Posterior cingulate gyrus (tissue), 11 donors: ENCODE results near the gene SPATA6L.
"Not testable (repeated sequence)": the region's sequence is repeated elsewhere in the genome, so short reads cannot be mapped to it uniquely, and the experiment has no call there.

Experiments
- DNase-seq, 10 donors: peaks; one replicate each; pipeline versions ENCODE4 v3.0.0 to v3.0.0-alpha.2; 2020 to 2021; ENCODE audit warnings: mixed read lengths in 3 of 10
- intact Hi-C: fragments of 100-400 bp; cut with DNase I; formaldehyde crosslinking; loops from one replicate; pipeline ENCODE4 v1.15.1; 2023

Gene SPATA6L

GRCh38 chr9:4678679-4679267 lies 12.5 kb upstream of the SPATA6L start:
- intact Hi-C loops = loop anchor here (2.0 to 10.0 kb wide), 4 partner anchors 16 to 946 kb away; partner anchors contain the start of genes AK3, JAK2, PLPP6 and RIC1
- DNase-seq = peak in 1 of 10 donors; percentile 21

- DNase-seq = no peak
- intact Hi-C loops = loop anchor here (10.0 kb wide), 2 partner anchors 307 to 947 kb away; partner anchors contain the start of genes JAK2 and RIC1
Observed at GRCh38 chr9:4677392-4677791, 11.1 kb upstream of the SPATA6L start.

GRCh38 chr9:4674783-4675182 lies 8.5 kb upstream of the SPATA6L start:
- intact Hi-C loops = loop anchor here (10.0 kb wide), 2 partner anchors 310 to 950 kb away; partner anchors contain the start of genes JAK2 and RIC1

GRCh38 chr9:4671737-4672136 lies 5.5 kb upstream of the SPATA6L start:
- no peak for DNase-seq
- intact Hi-C loops = loop anchor here (10.0 kb wide), 2 partner anchors 313 to 953 kb away; partner anchors contain the start of genes JAK2 and RIC1

More at GRCh38 chr9:4674783-4675182, 8.5 kb upstream of the SPATA6L start:
- DNase-seq = no peak

- intact Hi-C loops = loop anchor here (10.0 kb wide), 2 partner anchors 314 to 954 kb away; partner anchors contain the start of genes JAK2 and RIC1
Observed at GRCh38 chr9:4670591-4670990, 4.3 kb upstream of the SPATA6L start.

GRCh38 chr9:4669890-4670289 lies 3.6 kb upstream of the SPATA6L start:
- intact Hi-C loops = loop anchor here (10.0 kb wide), 3 partner anchors 315 to 1145 kb away; partner anchors contain the start of genes JAK2, RFX3 and RIC1
- DNase-seq = no peak

More at GRCh38 chr9:4670591-4670990, 4.3 kb upstream of the SPATA6L start:
- no peak for DNase-seq

GRCh38 chr9:4668604-4669003 lies 2.3 kb upstream of the SPATA6L start:
- DNase-seq = no peak
- intact Hi-C loops = loop anchor here (10.0 kb wide), 1 partner anchor 1144 kb away; the partner anchor contains the start of gene RFX3

GRCh38 chr9:4667681-4668080 lies 1.4 kb upstream of the SPATA6L start:
- DNase-seq = no peak
- intact Hi-C loops = loop anchor here (10.0 kb wide), 1 partner anchor 1143 kb away; the partner anchor contains the start of gene RFX3

GRCh38 chr9:4665357-4665756 lies 923 bp downstream of the SPATA6L start:
- DNase-seq = no peak
- intact Hi-C loops = loop anchor here (10.0 kb wide), 1 partner anchor 1141 kb away; the partner anchor contains the start of gene RFX3

- intact Hi-C loops = loop anchor here (2.0 to 10.0 kb wide), 3 partner anchors 15 to 1139 kb away; partner anchors contain the start of genes AK3, CDC37L1 and RFX3
- no peak for DNase-seq
Observed at GRCh38 chr9:4663956-4664355, 2.3 kb downstream of the SPATA6L start.

- intact Hi-C loops = loop anchor here (2.0 to 10.0 kb wide), 3 partner anchors 16 to 1138 kb away; partner anchors contain the start of genes AK3, CDC37L1 and RFX3
- no peak for DNase-seq
Observed at GRCh38 chr9:4662989-4663792, 3.1 kb downstream of the SPATA6L start.

GRCh38 chr9:4662108-4662988 lies 3.9 kb downstream of the SPATA6L start, which contains the start of gene PLPP6:
Gene PLPP6, plus strand, starts transcription at chr9:4662294. Its CDS starts 82 bp downstream, at chr9:4662376.
- DNase-seq = peak; percentile 74 to 97 (median 83)
- intact Hi-C loops = loop anchor here (2.0 to 10.0 kb wide), 3 partner anchors 16 to 1138 kb away; partner anchors contain the start of genes AK3, CDC37L1 and RFX3

GRCh38 chr9:4661611-4662010 lies 4.7 kb downstream of the SPATA6L start:
- no peak for DNase-seq
- intact Hi-C loops = loop anchor here (2.0 to 10.0 kb wide), 3 partner anchors 17 to 1137 kb away; partner anchors contain the start of genes AK3, CDC37L1 and RFX3

GRCh38 chr9:4661165-4661564 lies 5.1 kb downstream of the SPATA6L start:
- DNase-seq = no peak
- intact Hi-C loops = loop anchor here (5.0 to 10.0 kb wide), 2 partner anchors 81 to 1136 kb away; partner anchors contain the start of genes AK3 and RFX3

GRCh38 chr9:4660665-4661064 lies 5.6 kb downstream of the SPATA6L start:
- DNase-seq = not testable (repeated sequence)
- intact Hi-C loops = loop anchor here (5.0 to 10.0 kb wide), 2 partner anchors 82 to 1136 kb away; partner anchors contain the start of genes AK3 and RFX3

- intact Hi-C loops = no loop called here
Observed at GRCh38 chr9:4657426-4658159, 8.7 kb downstream of the SPATA6L start.

GRCh38 chr9:4656621-4657020 lies 9.7 kb downstream of the SPATA6L start:
- no peak for DNase-seq
- intact Hi-C loops = no loop called here

More at GRCh38 chr9:4657426-4658159, 8.7 kb downstream of the SPATA6L start:
- no peak for DNase-seq

- intact Hi-C loops = not testable (repeated sequence)
Observed at GRCh38 chr9:4656196-4656595, 10.1 kb downstream of the SPATA6L start.

More at GRCh38 chr9:4656196-4656595, 10.1 kb downstream of the SPATA6L start:
- not testable (repeated sequence) for DNase-seq
